Activated effector memory CD4-positive, alpha-beta T cell treated with anti-CD3 and anti-CD28 coated beads, Interleukin-2, amount 50 U/mL, for 16 hours (primary cell): ENCODE data around the gene CUL5.

Experiments
- DNase-seq: peaks from one replicate; pipeline ENCODE4 v3.0.0-alpha.2; 2020

The CUL5 gene

GRCh38 chr11:108008656-108009496 is at the start of gene CUL5:
CUL5 (plus strand) TSS chr11:108008898; CDS start chr11:108009349, 451 bp downstream.
- DNase-seq = peak; percentile 97

DNA sequence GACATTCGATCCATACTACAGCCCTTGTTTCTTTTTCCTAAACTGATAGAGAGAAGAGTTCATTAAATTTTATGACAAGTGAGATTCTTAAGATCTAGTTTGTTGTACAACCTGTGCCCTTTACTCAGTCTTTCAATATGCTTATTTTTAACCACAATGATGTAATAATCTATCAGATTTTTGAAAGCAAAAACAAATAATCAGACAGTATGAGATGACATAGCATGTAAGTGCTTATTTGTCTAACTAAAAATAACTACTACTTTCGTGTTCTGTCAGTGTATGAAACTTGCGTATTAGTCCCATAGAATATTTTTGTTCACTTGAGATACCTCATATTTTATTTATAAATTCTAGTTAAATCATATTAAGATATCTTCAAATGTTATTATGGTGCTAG is 47.2 kb upstream of the CUL5 start:
- no peak for DNase-seq

- no peak for DNase-seq
These were observed 46.5 kb upstream of the CUL5 start for GRCh38 chr11:107962181-107962580.

DNA sequence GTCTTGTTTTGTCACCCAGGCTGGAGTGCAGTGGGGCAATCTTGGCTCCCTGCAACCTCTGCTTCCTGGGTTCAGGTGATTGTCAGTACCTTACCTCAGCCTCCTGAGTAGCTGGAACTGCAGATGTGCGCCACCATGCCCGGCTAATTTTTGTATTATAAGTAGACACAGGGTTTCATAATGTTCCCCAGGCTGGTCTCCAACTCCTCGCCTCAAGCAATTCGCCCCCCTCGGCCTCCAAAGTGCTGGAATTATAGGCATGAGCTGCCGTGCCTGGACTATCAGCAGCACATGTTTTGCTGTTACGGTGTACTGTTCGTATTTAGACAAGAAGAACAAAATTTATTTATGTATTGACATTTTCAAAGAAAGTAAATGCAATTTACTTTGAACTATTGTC is 45.6 kb upstream of the CUL5 start:
- DNase-seq = no peak

GRCh38 chr11:107969219-107969618 is 39.5 kb upstream of the CUL5 start:
- no peak for DNase-seq

DNA sequence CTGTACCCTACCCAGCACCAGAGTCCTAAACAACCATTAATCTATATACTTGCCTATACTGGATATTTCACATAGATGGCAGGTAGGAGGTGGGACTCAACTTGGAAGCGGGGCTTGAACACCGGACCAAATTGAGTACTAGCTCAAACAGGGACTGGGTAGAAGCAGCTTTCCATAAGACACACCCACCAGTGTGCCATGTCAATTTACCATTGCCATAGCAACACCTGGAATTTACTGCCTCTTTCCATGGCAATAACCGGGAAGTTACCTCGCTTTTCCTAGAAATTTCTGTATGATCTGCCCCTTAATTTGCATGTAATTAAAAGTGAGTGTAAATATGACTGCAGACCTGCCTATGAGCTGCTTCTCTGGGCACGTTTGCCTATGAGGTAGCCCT is 38.6 kb upstream of the CUL5 start:
- DNase-seq = no peak

GRCh38 chr11:107973641-107974040 is 35.1 kb upstream of the CUL5 start:
- DNase-seq = no peak

DNA sequence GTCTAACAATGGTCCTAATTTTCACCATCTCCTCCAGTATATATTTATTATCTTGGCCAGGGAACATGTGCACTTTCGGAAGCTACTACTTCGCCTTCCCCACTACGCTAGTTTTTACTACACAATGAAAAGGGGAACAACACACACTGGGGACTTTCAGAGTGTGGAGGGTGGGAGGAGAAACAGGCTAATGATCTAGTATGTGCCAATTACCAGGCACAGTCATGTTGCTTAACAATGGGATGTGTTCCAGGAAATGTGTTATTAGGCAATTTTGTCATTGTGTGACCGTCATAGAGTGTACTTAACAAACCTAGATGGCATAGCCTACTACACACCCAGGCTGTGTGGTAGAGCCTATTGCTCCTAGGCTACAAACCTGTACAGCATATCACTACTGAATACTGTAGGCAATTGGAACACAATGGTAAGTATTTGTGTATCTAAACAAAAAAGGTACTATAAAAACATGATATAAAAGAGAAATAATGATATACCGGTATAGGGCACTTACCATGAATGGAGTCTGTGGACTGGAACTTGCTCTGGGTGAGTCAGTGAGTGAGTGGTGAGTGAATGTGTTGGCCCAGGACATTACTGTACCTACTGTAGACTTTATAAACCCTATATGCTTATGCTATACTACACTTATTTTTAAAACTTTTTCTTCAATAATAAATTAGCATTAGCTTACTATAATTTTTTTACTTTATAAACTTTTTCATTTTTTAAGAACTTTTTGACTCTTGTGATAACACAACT is 20.1 kb upstream of the CUL5 start:
- no peak for DNase-seq

DNA sequence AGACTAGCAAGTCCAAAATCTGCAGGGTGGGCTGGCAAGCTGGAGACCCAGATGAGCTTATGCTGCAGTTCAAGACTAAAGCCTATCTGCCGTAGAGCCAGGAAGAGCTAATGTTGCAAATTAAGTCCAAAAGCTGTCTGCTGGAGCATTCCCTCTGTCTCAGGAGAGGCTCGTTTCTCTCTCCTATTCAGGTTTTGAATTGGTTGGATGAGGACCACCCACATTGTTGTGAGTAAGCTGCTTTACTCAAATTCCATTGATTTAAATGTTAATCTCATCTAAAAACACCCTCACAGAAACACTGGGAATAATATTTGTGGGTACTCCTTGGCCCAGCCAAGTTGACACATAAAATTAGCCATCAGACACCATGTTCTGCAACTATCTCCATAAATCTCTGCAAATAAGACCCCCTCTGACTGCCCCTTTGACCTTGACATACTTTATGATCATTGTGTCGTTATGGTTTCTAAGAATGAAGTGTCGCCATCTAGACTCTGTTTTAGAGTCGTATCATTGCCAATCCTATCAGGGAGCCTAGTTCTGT is 16.8 kb upstream of the CUL5 start:
- no peak for DNase-seq

DNA sequence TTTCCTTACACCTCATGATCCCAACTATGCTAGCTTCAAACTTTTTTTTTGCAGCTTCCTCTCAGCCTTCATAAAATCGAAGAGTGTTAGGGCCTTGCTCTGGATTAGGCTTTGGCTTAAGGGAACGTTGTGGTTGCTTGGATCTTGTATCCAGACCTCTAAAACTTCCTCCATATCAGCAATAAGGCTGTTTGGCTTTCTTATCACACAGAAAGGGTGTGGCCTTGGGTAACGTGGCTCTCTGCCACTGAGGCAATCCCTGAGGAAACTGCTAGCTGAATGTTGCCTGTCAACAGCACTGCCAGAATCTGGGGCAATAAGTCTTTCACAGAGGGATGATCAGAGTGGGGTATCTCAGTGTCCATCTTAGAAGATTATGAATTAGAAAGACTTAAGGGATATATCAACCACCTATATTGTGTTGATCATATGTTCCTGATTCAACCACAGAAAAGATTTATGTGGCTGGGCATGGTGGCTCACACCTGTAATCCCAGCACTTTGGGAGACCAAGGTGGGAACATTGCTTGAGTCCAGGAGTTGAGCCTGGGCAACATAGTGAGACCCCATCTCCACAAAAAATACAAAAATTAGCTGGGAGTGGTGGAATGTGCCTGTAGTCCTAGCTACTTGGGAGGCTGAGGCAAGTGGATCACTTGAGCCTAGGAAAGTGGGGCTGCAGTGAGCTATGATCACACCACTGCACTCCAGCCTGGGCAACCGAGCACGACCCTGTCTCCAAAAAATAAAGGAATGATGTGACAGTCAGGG is 12.5 kb upstream of the CUL5 start:
- no peak for DNase-seq

GRCh38 chr11:107998761-107999160 is 9.9 kb upstream of the CUL5 start:
- DNase-seq = no peak

DNA sequence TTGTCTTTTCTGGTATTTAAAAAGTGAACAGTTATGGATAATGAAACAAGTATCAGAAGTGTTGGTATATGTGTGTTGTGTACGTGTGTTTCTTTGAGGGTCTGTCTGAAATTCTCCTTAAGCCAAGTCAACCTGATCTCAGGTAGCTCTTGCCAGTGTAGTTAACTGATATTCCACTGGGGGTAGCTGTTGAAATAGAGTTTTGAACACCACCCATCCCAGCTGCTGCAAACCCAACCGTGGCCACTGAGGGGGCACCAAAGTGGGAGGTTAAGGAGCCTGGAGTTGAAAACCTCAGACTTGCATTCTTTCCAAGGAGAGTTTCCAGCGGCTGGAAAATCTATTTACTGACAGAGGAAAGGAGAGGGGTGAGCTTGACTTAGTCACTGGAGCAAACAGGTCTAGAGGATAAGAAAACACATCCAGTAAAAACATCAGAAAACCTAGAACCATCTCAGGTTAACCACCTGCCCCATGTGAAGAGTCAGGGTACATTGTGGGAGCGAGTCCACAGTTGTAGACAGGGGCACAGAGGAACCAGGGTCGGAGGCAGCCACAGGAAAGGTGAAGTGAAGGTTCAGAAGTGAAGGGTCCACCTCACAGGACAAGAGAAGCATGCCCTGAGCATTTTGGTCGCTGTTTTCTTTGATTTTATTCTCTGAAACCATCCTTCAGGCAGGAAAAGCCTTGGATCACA is 8.8 kb upstream of the CUL5 start:
- no peak for DNase-seq

DNA sequence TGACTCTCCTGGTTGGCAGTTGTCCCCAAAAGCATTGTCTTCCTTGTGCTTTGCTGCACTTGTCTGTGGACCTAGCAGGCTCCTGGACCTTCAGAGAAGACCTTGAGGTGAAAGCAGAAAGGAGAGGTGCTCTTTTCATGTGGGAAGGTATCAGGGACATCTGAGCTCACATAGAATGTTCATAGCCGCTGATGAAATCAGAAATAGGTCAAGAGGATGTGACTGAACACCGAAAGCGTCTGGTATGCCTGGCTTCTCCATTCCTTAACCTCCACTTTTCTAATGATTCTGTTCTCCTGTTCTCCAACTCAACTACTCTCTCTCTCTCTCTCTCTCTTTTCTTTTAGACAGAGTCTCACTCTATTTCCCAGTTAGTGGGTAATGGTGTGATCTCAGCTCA is 6.2 kb upstream of the CUL5 start:
- no peak for DNase-seq

DNA sequence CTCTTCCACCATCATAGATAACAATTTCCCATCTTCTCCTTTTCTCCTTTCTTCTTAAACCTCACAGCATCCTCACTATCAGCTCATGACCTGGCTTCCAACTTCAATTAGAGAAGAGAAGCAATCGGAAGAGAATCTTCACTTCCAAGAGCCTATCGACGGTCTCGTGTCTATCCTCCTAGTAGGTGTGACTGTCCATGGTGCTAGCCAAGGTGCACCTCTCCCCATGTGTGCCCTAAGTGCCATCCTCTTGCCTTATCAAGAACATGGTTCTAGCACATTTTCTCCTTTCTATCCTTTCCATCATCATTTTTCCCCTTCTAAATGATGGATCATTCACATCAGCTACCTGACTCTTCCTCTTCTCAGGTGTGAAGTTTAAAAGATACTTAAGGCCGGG is 5.1 kb upstream of the CUL5 start:
- no peak for DNase-seq

GRCh38 chr11:108007819-108008218 is 879 bp upstream of the CUL5 start:
- no peak for DNase-seq

DNA sequence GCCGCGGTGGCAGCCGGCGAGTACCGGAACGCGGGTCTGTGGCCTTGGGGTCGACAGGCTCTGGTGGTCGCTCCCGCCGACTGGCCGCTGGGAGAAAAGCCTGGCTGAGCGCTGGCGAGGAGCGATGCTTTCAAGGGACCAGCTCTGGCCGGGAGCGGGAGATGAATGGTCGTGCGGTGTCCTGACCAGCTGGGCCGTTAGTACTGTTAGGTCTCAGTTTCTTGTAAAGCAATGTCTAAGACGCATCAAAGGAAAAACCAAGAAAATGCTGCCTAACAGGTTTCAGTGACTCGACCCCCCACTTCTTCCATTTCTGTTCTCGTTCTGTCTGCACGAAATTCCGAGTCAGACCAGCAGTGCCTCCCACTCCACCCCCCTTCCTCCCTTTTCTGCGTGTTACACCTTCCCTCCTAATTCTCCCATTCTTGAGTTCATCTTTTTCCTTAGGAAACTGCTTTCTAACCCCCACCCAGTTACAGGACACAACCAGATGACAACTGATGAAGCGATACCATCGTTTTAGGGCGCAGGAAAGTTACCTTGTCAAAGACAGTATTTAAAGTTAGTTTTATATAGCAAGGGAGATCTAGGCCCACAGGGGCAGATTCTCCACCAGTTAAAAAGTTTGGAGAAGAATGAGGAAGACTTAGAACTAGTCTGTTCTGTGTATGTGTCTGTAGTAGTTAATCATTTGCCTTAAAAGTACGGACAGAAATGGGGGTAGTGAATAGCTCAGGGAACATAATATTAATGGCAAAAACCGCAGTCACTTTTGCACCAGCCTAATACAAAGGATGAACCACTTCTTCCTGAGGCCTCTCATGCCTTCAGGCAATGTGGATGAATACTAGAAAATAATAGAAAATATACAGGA is 1.0 kb downstream of the CUL5 start:
- DNase-seq = peak; percentile 64

DNA sequence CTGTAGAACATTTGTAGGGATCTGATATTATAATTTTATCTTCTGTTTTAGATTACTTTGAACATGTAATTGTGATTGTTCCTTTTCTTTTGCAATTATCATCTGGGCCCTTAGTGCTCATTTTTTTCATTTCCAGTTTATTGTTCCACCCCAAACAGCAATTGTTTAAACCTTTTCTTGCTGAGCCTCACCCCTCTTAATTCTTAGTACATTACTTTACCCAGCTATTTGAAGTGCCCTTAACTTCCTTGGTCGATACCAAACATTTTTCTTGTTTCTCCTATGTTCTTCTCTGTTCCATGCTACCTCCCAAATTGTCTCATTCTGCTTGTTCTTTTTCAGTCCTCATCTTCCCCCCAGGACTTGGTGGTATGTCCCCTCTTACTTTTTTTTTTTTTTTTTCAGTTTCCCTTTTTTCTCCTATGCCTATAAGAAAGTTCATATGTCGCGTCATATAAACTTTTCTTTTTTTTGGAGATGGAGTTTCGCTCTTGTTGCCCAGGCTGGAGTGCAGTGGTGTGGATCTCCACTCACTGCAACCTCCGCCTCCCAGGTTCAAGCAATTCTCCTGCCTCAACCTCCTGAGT is 3.5 kb downstream of the CUL5 start:
- DNase-seq = no peak

GRCh38 chr11:108016647-108017046 is 7.9 kb downstream of the CUL5 start:
- DNase-seq = no peak

DNA sequence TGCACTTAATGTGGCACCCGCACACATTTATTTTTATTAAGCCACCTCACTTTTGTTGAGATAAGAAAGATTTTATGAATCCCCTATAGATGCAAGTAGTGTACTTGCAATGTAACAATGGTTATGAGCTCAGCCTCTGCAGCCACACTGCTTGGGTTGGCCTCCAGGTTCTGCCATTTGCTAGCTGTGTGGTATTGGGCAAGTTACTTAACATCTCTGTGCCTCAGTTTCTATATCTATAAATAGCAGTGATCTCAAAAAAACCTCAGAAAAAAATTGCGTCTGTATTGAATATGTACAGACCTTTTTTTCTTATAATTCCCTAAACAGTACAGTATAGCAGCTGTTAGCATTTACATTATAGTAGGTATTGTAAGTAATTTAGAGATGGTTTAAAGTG is 10.0 kb downstream of the CUL5 start:
- no peak for DNase-seq

- DNase-seq = no peak
These were observed 11.3 kb downstream of the CUL5 start for GRCh38 chr11:108019870-108020540.
